WTC11 (cell line): Measurements from ENCODE around the gene HOXB5. TPM values are rescaled to one million over a fixed set of nuclear protein-coding genes. Genes with fewer than 3 reads are reported as not detected.

Experiments
- ATAC-seq: fragments of 200-7000 bp; cut with Tn5 transposase; 2 replicates; pipeline ENCODE4 v1.10.0; 2021; ENCODE audit warnings: mild to moderate bottlenecking, moderate library complexity
- CTCF ChIA-PET: fragments of 300-600 bp; sonication (Branson Sonifier 250); formaldehyde crosslinking; loops from one replicate; lab custom pipeline; 2021; ENCODE audit warnings: antibody characterized with exemption; lab: Charles Lee
- POLR2A ChIA-PET: fragments of 350-600 bp; sonication (Branson Sonifier 250); formaldehyde crosslinking; loops from one replicate; lab custom pipeline; 2021; ENCODE audit warnings: antibody characterized with exemption; lab: Charles Lee
- DNase-seq: peaks from one replicate; pipeline ENCODE4 v3.0.0; 2021; ENCODE audit warnings: low spot score
- H3K27ac Mint-ChIP-seq: 2 replicates; pipeline ENCODE4 v1.8.0; 2021; ENCODE audit warnings: mixed read lengths
- H3K27me3 Mint-ChIP-seq: 2 replicates; pipeline ENCODE4 v1.8.0; 2021; ENCODE audit warnings: low read depth, mild to moderate bottlenecking, moderate library complexity, mixed read lengths
- H3K36me3 Mint-ChIP-seq: 2 replicates; pipeline ENCODE4 v1.8.0; 2021; ENCODE audit warnings: mixed read lengths
- H3K4me1 Mint-ChIP-seq: 2 replicates; pipeline ENCODE4 v1.8.0; 2022; ENCODE audit warnings: mixed read lengths
- H3K4me3 Mint-ChIP-seq: 2 replicates; pipeline ENCODE4 v1.8.0; 2021; ENCODE audit warnings: mild to moderate bottlenecking, moderate library complexity, mixed read lengths
- H3K9me3 Mint-ChIP-seq: 2 replicates; pipeline ENCODE4 v1.8.0; 2021; ENCODE audit warnings: mixed read lengths
- ARID4B ChIP-seq: sonication (generic); formaldehyde crosslinking; IDR thresholded peaks from 2 replicates; pipeline ENCODE4 v1.8.0; 2023; ENCODE audit warnings: missing genetic modification reagents, mild to moderate bottlenecking, borderline replicate concordance
- ATF2 ChIP-seq: sonication (generic); formaldehyde crosslinking; IDR thresholded peaks from 2 replicates; pipeline ENCODE4 v1.8.1; 2022; ENCODE audit warnings: low read depth, missing genetic modification reagents, borderline replicate concordance
- CTCF ChIP-seq: fragments of 200-600 bp; IDR thresholded peaks from 2 replicates; pipeline ENCODE4 v1.8.0; 2022; ENCODE audit warnings: antibody characterized with exemption
- E2F1 ChIP-seq: sonication (generic); formaldehyde crosslinking; IDR thresholded peaks from 2 replicates; pipeline ENCODE4 v1.8.0; 2022; ENCODE audit warnings: mild to moderate bottlenecking, missing genetic modification reagents
- E2F5 ChIP-seq: sonication (generic); formaldehyde crosslinking; IDR thresholded peaks from 2 replicates; pipeline ENCODE4 v1.8.1; 2022; ENCODE audit warnings: mild to moderate bottlenecking, moderate library complexity, missing genetic modification reagents
- ESRRA ChIP-seq: sonication (generic); formaldehyde crosslinking; IDR thresholded peaks from 2 replicates; pipeline ENCODE4 v1.8.1; 2022; ENCODE audit warnings: mild to moderate bottlenecking, missing genetic modification reagents, borderline replicate concordance
- ETV6 ChIP-seq: sonication (generic); formaldehyde crosslinking; IDR thresholded peaks from 2 replicates; pipeline ENCODE4 v1.8.1; 2022; ENCODE audit warnings: mild to moderate bottlenecking, missing genetic modification reagents
- MLX ChIP-seq: sonication (generic); formaldehyde crosslinking; IDR thresholded peaks from 2 replicates; pipeline ENCODE4 v1.8.1; 2023; ENCODE audit warnings: mild to moderate bottlenecking, missing genetic modification reagents, moderate library complexity
- NFE2L1 ChIP-seq: sonication (generic); formaldehyde crosslinking; IDR thresholded peaks from 2 replicates; pipeline ENCODE4 v1.8.1; 2023; ENCODE audit warnings: missing genetic modification reagents
- PRDM15 ChIP-seq: sonication (generic); formaldehyde crosslinking; IDR thresholded peaks from 2 replicates; pipeline ENCODE4 v1.8.0; 2022; ENCODE audit warnings: missing genetic modification reagents
- TP53 ChIP-seq: sonication (generic); formaldehyde crosslinking; IDR thresholded peaks from 2 replicates; pipeline ENCODE4 v1.8.1; 2023; ENCODE audit warnings: mild to moderate bottlenecking, missing genetic modification reagents
- ZNF121 ChIP-seq: sonication (generic); formaldehyde crosslinking; IDR thresholded peaks from 2 replicates; pipeline ENCODE4 v1.8.0; 2023; ENCODE audit warnings: missing genetic modification reagents
- ZNF219 ChIP-seq: sonication (generic); formaldehyde crosslinking; IDR thresholded peaks from 2 replicates; pipeline ENCODE4 v1.8.0; 2023; ENCODE audit warnings: missing genetic modification reagents, mild to moderate bottlenecking, borderline replicate concordance
- ZNF317 ChIP-seq: sonication (generic); formaldehyde crosslinking; IDR thresholded peaks from 2 replicates; pipeline ENCODE4 v1.8.1; 2023; ENCODE audit warnings: low read depth, mild to moderate bottlenecking, moderate library complexity, missing genetic modification reagents, borderline replicate concordance
- ZNF396 ChIP-seq: fragments of 250-450 bp; sonication (Bioruptor Pico); IDR thresholded peaks from 2 replicates; pipeline ENCODE4 v1.8.0; 2021; ENCODE audit warnings: mild to moderate bottlenecking, moderate library complexity, borderline replicate concordance
- ZNF416 ChIP-seq: fragments of 250-450 bp; sonication (Bioruptor Pico); IDR thresholded peaks from 2 replicates; pipeline ENCODE4 v1.9.0; 2021; ENCODE audit warnings: mild to moderate bottlenecking, inconsistent platforms
- total RNA-seq: library from RNA; stranded (reverse); gene quantifications from 3 replicates; pipeline ENCODE4 v1.2.3, GENCODE V29; 2021

HOXB5 gene
- total RNA-seq, 1 experiment from 2014 or later: not detected

- TF ChIP-seq PRDM15 (no peak), ATF2 (no peak), ZNF121 (CRISPR knock-in tag) (no peak), MLX (CRISPR knock-in tag) (no peak)
These were observed 25.8 kb downstream of the HOXB5 start (continued) for GRCh38 chr17:48567646-48568354.

GRCh38 chr17:48567209-48567608 is 26.4 kb downstream of the HOXB5 start:
- POLR2A ChIA-PET: no interaction called here

GRCh38 chr17:48566717-48567116 is 26.9 kb downstream of the HOXB5 start:
- CTCF ChIA-PET: interaction anchor here (0.8 to 1.0 kb wide), 3 partner anchors 21 to 105 kb away, joined by 3 to 8 read pairs (median 3); no protein-coding TSS in a partner anchor
- TF ChIP-seq E2F1 (CRISPR knock-in tag) (no peak), ZNF219 (no peak), TP53 (CRISPR knock-in tag) (no peak), E2F5 (CRISPR knock-in tag) (no peak), ETV6 (no peak), ARID4B (no peak), ESRRA (CRISPR knock-in tag) (no peak), CTCF (no peak), ZNF317 (CRISPR knock-in tag) (no peak), ZNF396 (CRISPR knock-in tag) (no peak)

More at GRCh38 chr17:48567209-48567608, 26.4 kb downstream of the HOXB5 start:
- peaks cover 19% of the 10 kb centered on the region; the same call in 1 of the 2 replicates for H3K27me3 Mint-ChIP-seq
- no peaks in the 10 kb centered on the region for H3K9me3 Mint-ChIP-seq
- peaks cover 34% of the 10 kb centered on the region for H3K4me1 Mint-ChIP-seq
- TF ChIP-seq NFE2L1: no peak
- no peak for TF ChIP-seq ZNF416 (CRISPR knock-in tag)
- CTCF ChIA-PET: interaction anchor here (0.8 to 1.0 kb wide), 3 partner anchors 21 to 104 kb away, joined by 3 to 8 read pairs (median 3); no protein-coding TSS in a partner anchor
- ATAC-seq: no peak
- H3K4me3 Mint-ChIP-seq: no peak overlapping the region
- DNase-seq: no peak
- no peaks in the 10 kb centered on the region for H3K36me3 Mint-ChIP-seq
- H3K27ac Mint-ChIP-seq: no peak overlapping the region

More at GRCh38 chr17:48566717-48567116, 26.9 kb downstream of the HOXB5 start:
- ATAC-seq (no peak), DNase-seq (no peak)
- Mint-ChIP-seq H3K36me3 (no peaks in the 10 kb centered on the region), H3K27ac (no peak overlapping the region), H3K9me3 (no peaks in the 10 kb centered on the region), H3K27me3 (peaks cover 24% of the 10 kb centered on the region; the same call in 1 of the 2 replicates), H3K4me3 (no peak overlapping the region), H3K4me1 (peaks cover 34% of the 10 kb centered on the region)
- POLR2A ChIA-PET: no interaction called here
